ENCODE measurements around the gene TMED6. TPM values are rescaled to one million over a fixed set of nuclear protein-coding genes. Genes with fewer than 3 reads are reported as not detected.
"Not testable (repeated sequence)": the region's sequence is repeated elsewhere in the genome, so short reads cannot be mapped to it uniquely, and the experiment has no call there.

The TMED6 gene
- total RNA-seq, 1 donor from 2014 or later = not detected

DNA sequence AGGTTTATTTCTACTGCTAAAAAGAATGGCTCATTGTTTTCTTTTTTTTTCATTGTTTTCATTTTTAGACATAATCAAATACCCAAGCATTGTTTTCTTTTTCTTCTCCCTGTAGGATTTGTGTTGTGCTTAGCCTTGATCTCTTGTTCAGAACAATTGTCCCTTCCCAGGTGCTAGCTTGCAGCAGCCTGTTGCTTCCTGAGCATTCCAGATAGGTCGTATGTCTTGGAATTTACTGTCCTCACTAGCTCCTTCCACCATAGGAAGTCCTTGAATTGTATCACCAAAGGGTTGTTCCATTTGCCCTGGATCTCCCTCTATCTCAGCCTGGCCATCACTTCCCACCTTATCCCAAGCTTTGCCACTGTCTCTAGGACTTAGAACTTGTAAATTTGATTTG is 50.4 kb downstream of the TMED6 start:
- no peak for DNase-seq

DNA sequence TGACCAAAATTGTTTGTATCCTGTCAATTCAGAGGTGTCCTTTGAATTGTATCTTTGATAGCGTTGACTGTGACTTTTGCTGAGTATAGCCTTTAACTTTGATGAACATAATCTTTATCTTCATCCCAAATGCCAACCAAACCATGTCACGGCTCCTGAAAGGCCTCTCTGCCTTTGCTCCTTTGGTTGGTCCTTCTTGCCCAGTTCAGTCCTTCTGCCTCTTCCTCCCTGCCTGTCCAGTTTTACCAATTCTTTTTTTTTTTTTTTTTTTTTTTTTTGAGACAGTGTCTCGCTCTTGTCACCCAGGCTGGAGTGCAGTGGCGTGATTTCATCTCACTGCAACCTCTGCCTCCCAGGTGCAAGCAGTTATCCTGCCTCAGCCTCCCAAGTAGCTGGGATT is 53.3 kb downstream of the TMED6 start:
- DNase-seq = no peak

DNA sequence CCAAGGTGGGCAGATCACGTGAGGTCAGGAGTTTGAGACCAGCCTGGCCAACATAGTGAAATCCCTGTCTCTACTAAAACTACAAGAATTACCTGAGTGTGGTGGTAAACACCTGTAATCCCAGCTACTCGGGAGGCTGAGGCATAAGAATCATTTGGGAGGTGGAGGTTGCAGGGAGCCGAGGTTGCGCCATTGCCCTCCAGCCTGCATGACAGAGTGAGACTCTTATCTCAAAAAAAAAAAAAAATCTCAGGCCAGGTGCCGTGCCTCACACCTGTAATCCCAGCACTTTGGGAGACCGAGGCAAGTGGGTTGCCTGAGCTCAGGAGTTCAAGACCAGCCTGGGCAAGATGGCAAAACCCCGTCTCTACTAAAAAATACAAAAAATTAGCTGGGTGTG is 54.8 kb downstream of the TMED6 start:
- not testable (repeated sequence) for DNase-seq

DNA sequence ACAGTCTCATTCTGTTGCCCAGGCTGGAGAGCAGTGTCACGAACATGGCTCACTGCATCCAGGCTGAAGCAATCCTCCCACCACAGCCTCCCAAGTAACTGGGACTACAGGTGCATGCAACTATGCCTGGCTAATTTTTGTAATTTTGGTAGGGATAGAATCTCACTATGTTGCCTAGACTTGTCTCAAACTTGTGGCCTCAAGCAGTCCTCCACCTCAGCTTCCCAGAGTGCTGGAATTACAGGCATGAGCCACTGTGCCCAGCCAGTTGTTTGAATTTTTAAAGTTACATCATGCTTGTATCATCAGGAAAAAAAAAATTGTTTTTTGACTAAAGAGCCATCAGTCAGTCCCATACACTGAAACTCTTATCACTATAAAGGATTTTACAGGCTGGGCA is 57.5 kb downstream of the TMED6 start:
- no peak for DNase-seq

DNA sequence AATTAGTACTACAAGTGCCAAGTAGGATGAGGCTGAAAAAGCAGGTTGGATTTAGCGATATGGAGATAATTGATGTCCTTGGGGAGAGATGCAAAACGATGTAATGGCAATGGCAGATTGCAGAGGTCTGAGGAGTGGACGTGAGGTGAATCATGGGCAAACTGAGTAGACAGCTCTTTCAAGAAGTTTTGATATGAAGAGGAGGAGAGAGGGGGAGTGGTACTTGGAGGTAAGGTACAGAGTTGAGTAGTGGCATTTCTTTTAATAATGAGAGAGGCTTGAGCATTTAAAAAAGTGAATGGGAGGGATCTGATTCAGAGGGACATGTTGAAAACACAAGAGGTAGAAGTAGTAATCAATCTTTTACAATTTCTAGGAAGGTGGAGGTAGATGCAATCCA is 58.2 kb downstream of the TMED6 start:
- DNase-seq = no peak

Other genes with a start within 250 kb of the TMED6 start
- 6.6 TPM for gene HAS3, start 246.1 kb downstream of the TMED6 start, total RNA-seq
- gene CHTF8, start 219.2 kb downstream of the TMED6 start, total RNA-seq = 37.7 TPM
- gene UTP4, start 219.1 kb downstream of the TMED6 start, total RNA-seq = 30.9 TPM
- gene SNTB2, start 164.6 kb downstream of the TMED6 start, total RNA-seq = 8.9 TPM
- 34.6 TPM for gene VPS4A, start 40.4 kb downstream of the TMED6 start, total RNA-seq
- 9.5 TPM for gene PDF, start 21.2 kb downstream of the TMED6 start, total RNA-seq
- 51.6 TPM for gene COG8, start 12.2 kb downstream of the TMED6 start, total RNA-seq
- 14.2 TPM for gene NIP7, start 12.0 kb downstream of the TMED6 start, total RNA-seq
- 70.7 TPM for gene TERF2, start 34.2 kb upstream of the TMED6 start, total RNA-seq
- 45.4 TPM for gene CYB5B, start 72.8 kb upstream of the TMED6 start, total RNA-seq
- 17.0 TPM for gene NFAT5, start 214.2 kb upstream of the TMED6 start, total RNA-seq